MM.1S (cell line): ENCODE data around the gene KCNJ6.
A peak's percentile ranks its signal among the peaks of the same experiment; 100 is the strongest.

Source experiments
- DNase-seq: peaks from one replicate; pipeline ENCODE4 v3.0.0-alpha.2; 2015
- H2AFZ ChIP-seq: fragments of 300-600 bp; sonication (generic); 2 replicates; pipeline ENCODE4 v1.6.0; 2016; ENCODE audit warnings: antibody characterized with exemption, low read length
- H3F3A ChIP-seq: fragments of 300-600 bp; sonication (generic); 2 replicates; pipeline ENCODE4 v1.6.1; 2016; ENCODE audit warnings: mild to moderate bottlenecking, antibody characterized with exemption, low read length, moderate library complexity, mixed read lengths; ENCODE audit not compliant: insufficient read depth
- H3K27ac ChIP-seq: fragments of 300-600 bp; sonication (generic); 2 replicates; pipeline ENCODE4 v1.5.1; 2016; ENCODE audit warnings: mild to moderate bottlenecking, low read length
- H3K27me3 ChIP-seq: fragments of 300-600 bp; sonication (generic); replicated peaks from 2 replicates; pipeline ENCODE4 v1.6.0; 2016; ENCODE audit warnings: low read length; ENCODE audit not compliant: insufficient read depth
- H3K36me3 ChIP-seq: fragments of 300-600 bp; sonication (generic); replicated peaks from 2 replicates; pipeline ENCODE4 v1.6.1; 2016; ENCODE audit warnings: mild to moderate bottlenecking, low read length, mixed read lengths; ENCODE audit not compliant: insufficient read depth
- H3K4me1 ChIP-seq: fragments of 300-600 bp; sonication (generic); 2 replicates; pipeline ENCODE4 v1.6.1; 2016; ENCODE audit warnings: low read length, mixed read lengths
- H3K4me2 ChIP-seq: fragments of 300-600 bp; sonication (generic); 2 replicates; pipeline ENCODE4 v1.6.0; 2016; ENCODE audit warnings: low read depth, low read length
- H3K4me3 ChIP-seq: fragments of 300-600 bp; sonication (generic); 2 replicates; pipeline ENCODE4 v1.5.1; 2016; ENCODE audit warnings: low read length, mixed read lengths
- H3K79me2 ChIP-seq: fragments of 300-600 bp; sonication (generic); 2 replicates; pipeline ENCODE4 v1.6.1; 2016; ENCODE audit warnings: mixed run types, low read length, mixed read lengths
- H3K9ac ChIP-seq: fragments of 300-600 bp; sonication (generic); 2 replicates; pipeline ENCODE4 v1.6.1; 2016; ENCODE audit warnings: low read length, mixed read lengths
- H3K9me2 ChIP-seq: fragments of 300-600 bp; sonication (generic); replicated peaks from 2 replicates; pipeline ENCODE4 v1.6.1; 2016; ENCODE audit warnings: mild to moderate bottlenecking, low read length, mixed read lengths; ENCODE audit not compliant: insufficient read depth
- H3K9me3 ChIP-seq: fragments of 300-600 bp; sonication (generic); replicated peaks from 2 replicates; pipeline ENCODE4 v1.6.1; 2016; ENCODE audit warnings: mild to moderate bottlenecking, low read length, mixed read lengths; ENCODE audit not compliant: insufficient read depth
- H4K20me1 ChIP-seq: fragments of 300-600 bp; sonication (generic); 2 replicates; pipeline ENCODE4 v1.6.1; 2016; ENCODE audit warnings: mild to moderate bottlenecking, low read length, moderate library complexity, mixed read lengths; ENCODE audit not compliant: insufficient read depth
- EZH2 ChIP-seq: fragments of 300-600 bp; sonication (generic); optimal IDR thresholded peaks from 2 replicates; pipeline ENCODE3; 2017; ENCODE audit warnings: low read depth, mild to moderate bottlenecking, antibody characterized with exemption, low read length, mixed read lengths
- EZH2phosphoT487 ChIP-seq: fragments of 300-600 bp; sonication (generic); IDR thresholded peaks from 2 replicates; pipeline ENCODE4 v1.6.1; 2018; ENCODE audit warnings: antibody characterized with exemption, low read length
- TF ChIP-seq, protein P1 (sequence below): fragments of 300-600 bp; sonication (generic); IDR thresholded peaks from 2 replicates; pipeline ENCODE4 v1.5.1; 2016; ENCODE audit warnings: antibody characterized with exemption, low read length, mixed read lengths

The KCNJ6 gene

DNA sequence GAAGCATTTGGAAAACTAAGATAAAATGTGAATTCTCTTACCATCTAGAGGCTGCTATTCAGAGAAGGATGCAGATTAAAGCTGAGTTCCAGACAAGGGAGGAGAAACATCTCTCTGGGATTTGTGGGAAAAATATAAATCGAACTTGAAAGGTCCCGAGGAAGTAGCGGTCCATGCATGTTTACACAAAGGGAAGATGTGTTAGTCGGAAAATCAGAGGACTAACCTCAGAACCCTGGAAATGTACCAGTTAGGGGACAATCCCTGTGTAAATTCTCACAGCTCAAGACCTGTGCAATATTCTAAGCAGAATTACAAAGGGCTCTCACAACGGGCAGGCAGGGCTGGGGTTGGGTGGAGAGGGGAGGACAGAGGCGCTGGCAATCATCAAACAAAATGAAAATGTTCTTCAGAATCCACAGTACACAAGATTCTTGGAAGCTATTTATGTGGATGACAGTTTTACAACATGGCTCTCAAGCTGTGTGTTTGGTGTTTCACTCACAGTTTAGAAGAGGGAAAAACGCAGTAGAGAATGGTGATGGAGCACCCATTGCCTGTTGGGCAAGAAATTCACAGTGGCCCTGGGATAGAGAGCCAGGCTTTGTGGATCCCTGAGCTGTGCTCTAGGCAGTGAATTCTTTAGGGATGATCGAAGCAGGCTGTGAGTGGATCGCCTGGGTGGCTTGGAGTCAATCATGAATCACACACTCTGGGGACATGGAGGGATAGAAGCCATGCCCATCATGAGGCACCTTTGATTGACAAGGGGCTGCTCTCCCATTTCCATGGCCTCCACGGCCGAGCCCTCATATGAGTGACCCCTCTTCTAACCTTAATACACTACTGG lies 47.6 kb downstream of the KCNJ6 start:
- H3K27ac ChIP-seq, result no peak overlapping the region
- no peaks in the 10 kb centered on the region for H4K20me1 ChIP-seq
- DNase-seq, result no peak
- no peaks in the 10 kb centered on the region for H3K9me3 ChIP-seq
- H3K9ac ChIP-seq, result no peak overlapping the region
- H3K9me2 ChIP-seq, result no peaks in the 10 kb centered on the region
- H3K27me3 ChIP-seq, result no peaks in the 10 kb centered on the region
- H3K79me2 ChIP-seq, result no peaks in the 10 kb centered on the region
- no peak overlapping the region for H3K4me2 ChIP-seq
- no peaks in the 10 kb centered on the region for H3F3A ChIP-seq
- H3K4me3 ChIP-seq, result no peak overlapping the region
- TF ChIP-seq EZH2 (no peak), EZH2phosphoT487 (no peak)
- TF ChIP-seq, protein P1, sequence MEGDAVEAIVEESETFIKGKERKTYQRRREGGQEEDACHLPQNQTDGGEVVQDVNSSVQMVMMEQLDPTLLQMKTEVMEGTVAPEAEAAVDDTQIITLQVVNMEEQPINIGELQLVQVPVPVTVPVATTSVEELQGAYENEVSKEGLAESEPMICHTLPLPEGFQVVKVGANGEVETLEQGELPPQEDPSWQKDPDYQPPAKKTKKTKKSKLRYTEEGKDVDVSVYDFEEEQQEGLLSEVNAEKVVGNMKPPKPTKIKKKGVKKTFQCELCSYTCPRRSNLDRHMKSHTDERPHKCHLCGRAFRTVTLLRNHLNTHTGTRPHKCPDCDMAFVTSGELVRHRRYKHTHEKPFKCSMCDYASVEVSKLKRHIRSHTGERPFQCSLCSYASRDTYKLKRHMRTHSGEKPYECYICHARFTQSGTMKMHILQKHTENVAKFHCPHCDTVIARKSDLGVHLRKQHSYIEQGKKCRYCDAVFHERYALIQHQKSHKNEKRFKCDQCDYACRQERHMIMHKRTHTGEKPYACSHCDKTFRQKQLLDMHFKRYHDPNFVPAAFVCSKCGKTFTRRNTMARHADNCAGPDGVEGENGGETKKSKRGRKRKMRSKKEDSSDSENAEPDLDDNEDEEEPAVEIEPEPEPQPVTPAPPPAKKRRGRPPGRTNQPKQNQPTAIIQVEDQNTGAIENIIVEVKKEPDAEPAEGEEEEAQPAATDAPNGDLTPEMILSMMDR, result no peak
- no peaks in the 10 kb centered on the region for H3K4me1 ChIP-seq
- H3K36me3 ChIP-seq, result no peaks in the 10 kb centered on the region
- H2AFZ ChIP-seq, result no peak overlapping the region

DNA sequence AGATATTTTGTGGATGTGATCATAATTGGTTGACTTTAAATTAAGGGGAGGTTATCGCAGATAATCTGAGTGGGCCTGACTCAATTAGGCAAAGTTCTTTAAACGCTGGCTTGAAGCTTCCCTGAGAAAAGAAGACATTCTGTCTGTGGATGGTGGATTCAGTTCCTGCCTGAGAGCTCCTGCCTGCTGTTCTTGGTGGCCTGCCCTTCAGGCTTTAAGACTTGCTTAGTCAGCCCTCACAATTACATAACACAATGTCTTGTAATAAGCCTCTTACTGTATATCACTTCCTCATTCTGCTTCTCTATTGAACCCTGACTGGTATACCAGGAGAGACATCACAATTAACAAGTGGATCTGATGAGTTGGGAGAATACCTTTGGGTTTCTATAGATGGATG lies 50.2 kb downstream of the KCNJ6 start:
- H3K4me3 ChIP-seq, result no peak overlapping the region
- no peaks in the 10 kb centered on the region for H3K36me3 ChIP-seq
- no peaks in the 10 kb centered on the region for H4K20me1 ChIP-seq
- no peak overlapping the region for H3K27ac ChIP-seq
- DNase-seq, result peak; percentile 29
- H3K9ac ChIP-seq, result no peak overlapping the region
- H3F3A ChIP-seq, result no peaks in the 10 kb centered on the region
- H3K27me3 ChIP-seq, result no peaks in the 10 kb centered on the region
- no peaks in the 10 kb centered on the region for H3K9me3 ChIP-seq
- H3K79me2 ChIP-seq, result no peaks in the 10 kb centered on the region
- TF ChIP-seq, protein P1, result no peak
- TF ChIP-seq EZH2, result no peak
- TF ChIP-seq EZH2phosphoT487, result no peak
- H3K9me2 ChIP-seq, result no peaks in the 10 kb centered on the region
- H3K4me1 ChIP-seq, result no peaks in the 10 kb centered on the region
- no peak overlapping the region for H2AFZ ChIP-seq
- no peak overlapping the region for H3K4me2 ChIP-seq

DNA sequence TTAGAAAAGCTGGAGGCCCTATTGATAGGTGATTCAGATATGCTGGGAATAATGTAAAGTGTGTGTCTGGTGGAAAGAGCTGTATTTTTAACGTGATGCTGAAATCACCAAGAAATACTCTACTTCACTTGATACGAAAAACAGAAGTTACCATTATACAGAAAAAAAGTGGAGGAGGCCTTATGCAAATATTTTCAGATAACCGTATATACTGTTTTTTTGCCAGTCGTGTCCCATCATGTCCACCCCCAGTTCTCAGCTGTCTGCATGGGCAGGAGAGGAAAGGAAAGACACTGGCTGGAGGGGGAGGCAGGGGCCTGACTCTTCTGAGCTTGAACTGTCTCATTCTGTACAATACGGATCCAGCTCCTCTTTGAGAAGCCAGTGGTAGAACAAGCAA lies 51.1 kb downstream of the KCNJ6 start:
- Histone ChIP-seq H4K20me1 (no peaks in the 10 kb centered on the region), H3K27me3 (no peaks in the 10 kb centered on the region), H3F3A (no peaks in the 10 kb centered on the region), H3K9me3 (no peaks in the 10 kb centered on the region), H3K9ac (no peak overlapping the region), H3K9me2 (no peaks in the 10 kb centered on the region), H3K4me3 (no peak overlapping the region), H3K4me1 (no peaks in the 10 kb centered on the region), H3K27ac (no peak overlapping the region), H3K4me2 (no peak overlapping the region), H2AFZ (no peak overlapping the region), H3K79me2 (no peaks in the 10 kb centered on the region), H3K36me3 (no peaks in the 10 kb centered on the region)
- DNase-seq, result no peak
- TF ChIP-seq EZH2 (no peak), EZH2phosphoT487 (no peak)
- TF ChIP-seq, protein P1, result no peak
